ENCODE measurements around the gene TMEM106B. TPM values are rescaled to one million over a fixed set of nuclear protein-coding genes. Genes with fewer than 3 reads are reported as not detected.
"Not testable (repeated sequence)": the region's sequence is repeated elsewhere in the genome, so short reads cannot be mapped to it uniquely, and the experiment has no call there.

TMEM106B gene
- total RNA-seq (10 to 100 TPM; 22.8 to 69.2 (median 40.1) TPM), polyA plus RNA-seq (10 to 100 TPM; 31.4 to 48.1 TPM), total RNA-seq (51.3 reads per million, percentile 72 among the genes with 10 or more reads in this experiment)

DNA sequence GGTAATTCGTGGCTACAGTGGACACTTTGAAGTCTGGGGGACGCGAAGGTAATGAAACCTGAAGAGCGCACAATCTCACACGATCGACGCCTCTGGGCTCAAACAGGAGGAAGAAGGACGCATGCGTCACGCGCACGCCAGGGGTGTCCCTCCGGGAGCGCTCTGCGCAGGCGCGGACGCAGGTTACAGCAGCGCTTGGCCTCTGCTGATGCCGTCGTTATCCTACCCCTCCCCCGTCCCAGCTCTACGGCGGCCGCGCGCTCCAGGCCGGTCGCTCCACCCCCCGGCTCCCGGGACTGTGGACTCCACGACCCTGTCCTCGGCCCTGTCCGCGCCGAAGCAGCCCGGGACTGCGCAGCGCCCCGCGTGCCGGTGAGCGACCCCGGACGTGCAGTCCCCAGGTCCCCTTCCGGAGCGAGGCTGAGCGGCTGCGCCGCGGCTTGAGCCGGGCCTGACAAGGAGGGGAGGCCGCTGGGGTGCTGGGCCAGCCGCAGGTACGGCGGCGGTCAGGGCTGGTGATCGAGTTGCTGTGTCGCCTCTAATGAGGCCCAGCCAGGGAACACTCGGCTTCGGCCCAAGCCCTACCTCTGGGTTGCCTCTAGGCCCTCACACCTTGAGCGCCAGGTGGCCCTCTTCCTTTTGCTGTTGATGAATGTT lies at the start of gene TMEM106B:
TMEM106B (plus strand) TSS at position 241 of the 657 bp plus-strand sequence. CDS start 3,517 bp downstream, outside the sequence.
- H3K9me3 Mint-ChIP-seq = peaks cover 0 to 5% (median 0%) of the 10 kb centered on the region in 11 donors
- peak within 1 kb of the TSS; percentile 95 to 100 (median 99) for H3K27ac Mint-ChIP-seq
- peaks cover 0 to 35% (median 0%) of the 10 kb centered on the region in 5 donors for H3K27me3 Mint-ChIP-seq
- intact Hi-C loops (cut with micrococcal nuclease) = loop anchor here (1.0 to 5.0 kb wide), 18 partner anchors 11 to 1271 kb away; partner anchors contain the start of genes VWDE (in 2 of the 2) and ARL4A (in 1 of the 2)
- ChIA-PET CTCF (interaction anchor here (0.7 to 1.9 kb wide), 11 partner anchors 18 to 142 kb away, joined by 3 to 6 read pairs (median 4); no protein-coding TSS in a partner anchor), POLR2A (interaction anchor here (0.6 to 3.2 kb wide), 24 partner anchors 9 to 1271 kb away, joined by 3 to 24 read pairs (median 5); a partner anchor contains a TSS)
- peak; percentile 94 for ATAC-seq
- H3K36me3 Mint-ChIP-seq = peaks cover 0 to 21% (median 17%) of the 10 kb centered on the region in 5 donors
- peaks cover 0 to 7% (median 0%) of the 10 kb centered on the region in 3 experiments for H3K36me3 ChIP-seq (ENCODE audit: control insufficient read depth in 2 of 3, insufficient read depth in 3 of 3, low read length in 3 of 3)
- peaks cover 12 to 22% of the 10 kb centered on the region in 2 donors for H3K4me1 ChIP-seq (ENCODE audit: control insufficient read depth in 2 of 2, insufficient read depth in 2 of 2, low read length in 2 of 2)
- H3K27me3 ChIP-seq (ENCODE audit: control insufficient read depth in 2 of 2, insufficient read depth in 2 of 2, low read length in 2 of 2) = no peaks in the 10 kb centered on the region
- DNase-seq = peak; percentile 93 to 97 (median 96)
- H3K9me3 ChIP-seq (ENCODE audit: control insufficient read depth in 2 of 3, low read length in 3 of 3) = no peaks in the 10 kb centered on the region
- H3K4me3 Mint-ChIP-seq = peak within 1 kb of the TSS; percentile 87 to 98 (median 97)
- H3K27ac ChIP-seq (ENCODE audit: low read depth, low read length) = peak within 1 kb of the TSS; percentile 97
- H3K4me1 Mint-ChIP-seq = peaks cover 25 to 56% (median 41%) of the 10 kb centered on the region in 7 donors
- peak within 1 kb of the TSS; percentile 78 for H3K4me3 ChIP-seq (ENCODE audit: low read length)

DNA sequence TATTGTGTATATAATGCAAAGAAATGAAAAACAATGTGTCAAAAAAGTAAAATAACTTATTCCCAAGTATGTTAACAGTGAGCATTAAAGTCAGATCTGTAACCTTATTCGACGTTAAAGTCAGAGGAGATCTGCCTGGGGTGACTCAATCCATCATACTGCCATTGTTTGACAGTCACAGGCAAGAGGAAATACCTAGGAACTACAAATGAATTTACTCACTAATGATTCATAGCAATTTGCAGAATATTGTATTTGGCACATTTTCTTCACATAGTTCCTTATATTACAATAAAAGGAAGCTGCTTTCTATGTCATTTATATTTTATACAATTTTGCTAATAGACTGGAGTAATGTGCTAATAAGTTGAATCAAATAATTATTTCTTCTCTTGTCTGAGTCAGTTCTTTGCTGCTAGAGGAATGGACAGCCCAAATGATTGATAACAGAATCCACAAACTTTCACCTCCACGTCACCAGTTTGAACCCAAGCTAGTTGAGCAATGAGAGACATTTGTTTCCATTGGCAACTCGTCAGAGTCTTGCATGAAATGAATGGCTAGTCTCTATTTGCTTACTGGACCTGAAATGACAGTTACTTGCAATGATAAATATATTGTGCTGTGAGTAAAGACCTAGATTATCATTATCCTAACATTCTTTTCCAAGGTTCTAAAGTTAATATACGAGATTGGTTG lies 48.5 kb upstream of the TMEM106B start:
- intact Hi-C loops (cut with micrococcal nuclease) = no loop called here
- POLR2A ChIA-PET = no interaction called here

DNA sequence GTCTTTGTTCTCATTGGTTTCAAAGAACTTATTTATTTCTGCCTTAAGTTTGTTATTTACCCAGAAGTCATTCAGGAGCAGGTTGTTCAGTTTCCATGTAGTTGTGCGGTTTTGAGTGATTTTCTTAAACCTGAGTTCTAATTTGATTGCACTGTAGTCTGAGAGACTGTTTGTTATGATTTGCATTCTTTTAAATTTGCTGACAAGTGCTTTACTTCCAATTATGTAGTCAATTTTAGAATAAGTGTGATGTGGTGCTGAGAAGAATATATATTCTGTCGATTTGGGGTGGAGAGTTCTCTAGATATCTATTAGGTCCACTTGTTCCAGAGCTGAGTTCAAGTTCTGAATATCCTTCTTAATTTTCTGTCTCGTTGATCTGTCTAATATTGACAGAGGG lies 43.0 kb upstream of the TMEM106B start:
- H3K9me3 ChIP-seq (ENCODE audit: control insufficient read depth in 2 of 3, low read length in 3 of 3); H3K27ac ChIP-seq (ENCODE audit: low read depth, low read length); H3K36me3 ChIP-seq (ENCODE audit: control insufficient read depth in 2 of 3, insufficient read depth in 3 of 3, low read length in 3 of 3); H3K27me3 ChIP-seq (ENCODE audit: control insufficient read depth in 2 of 2, insufficient read depth in 2 of 2, low read length in 2 of 2); intact Hi-C loops (cut with micrococcal nuclease); ATAC-seq; DNase-seq; H3K4me3 ChIP-seq (ENCODE audit: low read length): not testable (repeated sequence)
- peak overlapping the region in 3 of 9 donors; percentile 34 to 51 (median 41) for H3K27ac Mint-ChIP-seq
- ChIA-PET POLR2A (interaction anchor here (1.4 kb wide), 1 partner anchor 91 kb away, joined by 3 read pairs; no protein-coding TSS in a partner anchor), CTCF (interaction anchor here (1.2 kb wide), 1 partner anchor 56 kb away, joined by 6 read pairs; no protein-coding TSS in a partner anchor)
- H3K27me3 Mint-ChIP-seq = peaks cover 0 to 16% (median 0%) of the 10 kb centered on the region in 5 donors
- H3K4me1 Mint-ChIP-seq = peaks cover 7 to 34% (median 30%) of the 10 kb centered on the region in 7 donors
- H3K36me3 Mint-ChIP-seq = peaks cover 14 to 46% (median 30%) of the 10 kb centered on the region in 5 donors
- H3K9me3 Mint-ChIP-seq = peaks cover 8 to 83% (median 45%) of the 10 kb centered on the region in 11 donors
- peaks cover 14 to 17% of the 10 kb centered on the region in 2 donors for H3K4me1 ChIP-seq (ENCODE audit: control insufficient read depth in 2 of 2, insufficient read depth in 2 of 2, low read length in 2 of 2)
- peak overlapping the region in 2 of 10 donors; percentile 27 to 32 for H3K4me3 Mint-ChIP-seq

More for the DNA sequence above, 48.5 kb upstream of the TMEM106B start:
- Mint-ChIP-seq H3K4me3 (no peak overlapping the region), H3K9me3 (peaks cover 3 to 37% (median 20%) of the 10 kb centered on the region in 11 donors), H3K27me3 (peaks cover 0 to 11% (median 0%) of the 10 kb centered on the region in 5 donors), H3K27ac (no peak overlapping the region), H3K4me1 (peaks cover 0 to 4% (median 0%) of the 10 kb centered on the region in 7 donors), H3K36me3 (peaks cover 3 to 19% (median 11%) of the 10 kb centered on the region in 5 donors)
- no peak overlapping the region for H3K4me3 ChIP-seq (ENCODE audit: low read length)
- H3K9me3 ChIP-seq (ENCODE audit: control insufficient read depth in 2 of 3, low read length in 3 of 3) = no peaks in the 10 kb centered on the region
- H3K36me3 ChIP-seq (ENCODE audit: control insufficient read depth in 2 of 3, insufficient read depth in 3 of 3, low read length in 3 of 3) = no peaks in the 10 kb centered on the region
- no peak overlapping the region for H3K27ac ChIP-seq (ENCODE audit: low read depth, low read length)
- CTCF ChIA-PET = no interaction called here
- no peaks in the 10 kb centered on the region for H3K4me1 ChIP-seq (ENCODE audit: control insufficient read depth in 2 of 2, insufficient read depth in 2 of 2, low read length in 2 of 2)
- DNase-seq (no peak), ATAC-seq (no peak)
- H3K27me3 ChIP-seq (ENCODE audit: control insufficient read depth in 2 of 2, insufficient read depth in 2 of 2, low read length in 2 of 2) = no peaks in the 10 kb centered on the region

DNA sequence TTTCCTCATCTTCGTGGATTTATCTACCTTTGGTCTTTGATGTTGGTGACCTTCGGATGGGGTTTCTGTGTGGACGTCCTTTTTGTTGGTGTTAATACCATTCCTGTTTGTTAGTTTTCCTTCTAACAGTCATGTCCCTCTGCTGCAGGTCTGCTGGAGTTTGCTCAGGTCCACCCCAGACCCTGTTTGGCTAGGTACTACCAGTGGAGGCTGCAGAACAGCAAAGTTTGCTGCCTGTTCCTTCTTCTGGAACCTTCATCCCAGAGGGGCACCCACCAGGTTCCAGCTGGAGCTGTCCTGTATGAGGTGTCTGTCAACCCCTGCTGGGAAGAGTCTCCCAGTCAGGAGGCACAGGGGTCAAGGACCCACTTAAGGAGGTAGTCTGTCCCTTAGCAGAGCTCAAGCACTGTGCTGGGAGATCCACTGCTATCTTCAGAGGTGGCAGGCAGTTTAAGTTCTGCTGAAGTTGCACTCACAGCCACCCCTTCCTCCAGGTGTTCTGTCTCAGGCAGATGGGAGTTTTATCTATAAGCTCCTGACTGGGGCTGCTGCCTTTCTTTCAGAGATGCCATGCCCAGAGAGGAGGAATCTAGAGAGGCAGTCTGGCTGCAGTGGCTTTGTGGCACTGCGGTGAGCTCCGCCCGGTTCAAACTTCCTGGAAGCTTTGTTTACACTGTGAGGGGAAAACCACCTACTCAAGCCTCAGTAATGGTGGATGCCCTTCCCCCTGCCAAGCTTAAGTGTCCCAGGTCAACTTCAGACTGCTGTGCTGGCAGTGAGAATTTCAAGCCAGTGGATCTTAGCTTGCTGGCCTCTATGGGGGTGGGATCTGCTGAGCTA lies 40.9 kb upstream of the TMEM106B start:
- intact Hi-C loops (cut with micrococcal nuclease) = loop anchor here (1.0 to 5.0 kb wide), 2 partner anchors 41 to 87 kb away; partner anchors contain the start of gene TMEM106B (in 2 of the 2)
- H3K9me3 Mint-ChIP-seq = peaks cover 4 to 72% (median 43%) of the 10 kb centered on the region in 11 donors
- peak overlapping the region; percentile 79 to 91 (median 88) for H3K27ac Mint-ChIP-seq
- ChIA-PET POLR2A (interaction anchor here (0.7 to 2.6 kb wide), 3 partner anchors 9 to 77 kb away, joined by 3 to 24 read pairs (median 4); partner anchors contain the start of gene TMEM106B), CTCF (interaction anchor here (0.6 kb wide), 2 partner anchors 19 to 24 kb away, joined by 3 read pairs; no protein-coding TSS in a partner anchor)
- Histone ChIP-seq H3K27ac (ENCODE audit: low read depth, low read length) (peak overlapping the region; percentile 57), H3K4me3 (ENCODE audit: low read length) (peak overlapping the region; percentile 36), H3K4me1 (ENCODE audit: control insufficient read depth in 2 of 2, insufficient read depth in 2 of 2, low read length in 2 of 2) (peaks cover 14 to 17% of the 10 kb centered on the region in 2 donors)
- H3K27me3 ChIP-seq (ENCODE audit: control insufficient read depth in 2 of 2, insufficient read depth in 2 of 2, low read length in 2 of 2); H3K36me3 ChIP-seq (ENCODE audit: control insufficient read depth in 2 of 3, insufficient read depth in 3 of 3, low read length in 3 of 3); H3K9me3 ChIP-seq (ENCODE audit: control insufficient read depth in 2 of 3, low read length in 3 of 3): not testable (repeated sequence)
- peak overlapping the region; percentile 53 to 77 (median 70) for H3K4me3 Mint-ChIP-seq
- peak; percentile 84 for ATAC-seq
- peaks cover 14 to 43% (median 30%) of the 10 kb centered on the region in 5 donors for H3K36me3 Mint-ChIP-seq
- H3K27me3 Mint-ChIP-seq = peaks cover 0 to 23% (median 0%) of the 10 kb centered on the region in 5 donors
- peak; percentile 7 to 65 (median 41) for DNase-seq
- H3K4me1 Mint-ChIP-seq = peaks cover 7 to 34% (median 30%) of the 10 kb centered on the region in 7 donors

DNA sequence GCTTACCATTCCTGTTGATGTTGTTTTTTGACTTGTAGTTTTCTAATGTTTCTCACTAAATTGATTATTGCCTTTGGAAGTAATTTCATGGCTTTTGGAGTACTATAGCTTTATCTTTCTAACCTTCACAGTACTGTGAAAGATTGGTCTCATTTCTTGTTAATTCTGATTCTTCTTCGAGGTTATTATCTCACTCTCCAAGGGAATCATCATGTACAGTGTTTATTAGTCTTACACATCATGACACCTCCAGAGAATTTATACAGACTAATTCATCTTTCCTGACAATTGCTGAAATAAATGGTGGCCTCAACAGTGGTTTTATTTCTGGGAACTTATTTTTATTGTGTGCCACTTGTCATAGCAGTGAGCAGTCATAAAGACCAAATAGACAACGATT lies 37.4 kb upstream of the TMEM106B start:
- intact Hi-C loops (cut with micrococcal nuclease) = loop anchor here in 1 of 2 donors (5.0 kb wide), 1 partner anchor 84 kb away; no protein-coding TSS in a partner anchor
- Mint-ChIP-seq H3K36me3 (peaks cover 5 to 21% (median 16%) of the 10 kb centered on the region in 5 donors), H3K4me1 (peaks cover 7 to 33% (median 28%) of the 10 kb centered on the region in 7 donors), H3K4me3 (no peak overlapping the region), H3K27ac (peak overlapping the region in 1 of 9 donors; percentile 16), H3K9me3 (peaks cover 0 to 38% (median 13%) of the 10 kb centered on the region in 11 donors), H3K27me3 (peaks cover 0 to 27% (median 0%) of the 10 kb centered on the region in 5 donors)
- ChIA-PET POLR2A (no interaction called here), CTCF (no interaction called here)
- DNase-seq = no peak
- Histone ChIP-seq H3K4me3 (ENCODE audit: low read length) (no peak overlapping the region), H3K27me3 (ENCODE audit: control insufficient read depth in 2 of 2, insufficient read depth in 2 of 2, low read length in 2 of 2) (no peaks in the 10 kb centered on the region), H3K9me3 (ENCODE audit: control insufficient read depth in 2 of 3, low read length in 3 of 3) (peaks cover 0 to 4% (median under 1%) of the 10 kb centered on the region in 3 experiments), H3K4me1 (ENCODE audit: control insufficient read depth in 2 of 2, insufficient read depth in 2 of 2, low read length in 2 of 2) (peaks cover 14 to 17% of the 10 kb centered on the region in 2 donors), H3K27ac (ENCODE audit: low read depth, low read length) (no peak overlapping the region), H3K36me3 (ENCODE audit: control insufficient read depth in 2 of 3, insufficient read depth in 3 of 3, low read length in 3 of 3) (peaks cover 0 to 4% (median 0%) of the 10 kb centered on the region in 3 experiments)
- no peak for ATAC-seq

Measured in naive thymus-derived CD4-positive, alpha-beta T cell (primary cell).